ENCODE data around the gene AKR1C8.

DNA sequence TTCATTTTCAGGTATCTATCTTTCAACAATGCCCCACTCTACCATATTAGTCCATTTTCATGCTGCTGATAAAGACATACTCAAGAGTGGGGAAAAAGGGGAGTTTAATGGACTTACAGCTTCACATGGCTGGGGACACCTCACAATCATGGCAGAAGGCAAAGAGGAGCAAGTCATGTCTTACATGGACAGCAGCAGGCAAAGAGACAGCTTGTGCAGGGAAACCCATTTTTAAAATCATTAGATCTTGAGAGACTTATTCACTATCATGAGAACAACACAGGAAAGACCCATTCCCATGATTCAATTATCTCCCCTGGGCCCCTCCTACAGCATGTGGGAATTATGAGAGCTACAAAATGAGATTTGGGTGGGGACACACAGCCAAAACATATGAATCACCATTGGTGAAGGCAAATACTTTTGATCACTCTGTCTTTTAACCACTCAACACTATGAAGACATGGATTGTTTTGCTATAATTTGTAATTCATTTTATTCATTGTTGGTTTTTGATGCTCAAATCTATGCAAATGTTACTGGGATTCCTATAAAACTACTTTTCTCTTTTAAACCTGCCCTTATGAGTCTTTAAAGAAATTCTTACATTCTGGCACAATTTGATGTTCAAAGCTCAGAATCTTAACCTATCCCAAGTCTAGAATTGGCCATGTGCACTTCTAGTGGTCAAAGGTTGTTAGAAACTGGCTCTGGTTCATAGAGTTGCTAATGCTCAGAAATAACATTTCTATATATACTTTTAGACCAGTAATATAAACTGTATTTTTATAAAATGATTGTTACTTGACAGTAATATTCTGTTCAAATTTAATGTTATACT is 27.0 kb upstream of the AKR1C8 start:
- TF ChIP-seq POLR2A (IDR thresholded peaks at IDR 0.05; ENCODE audit: low read depth) (no peak), POLR2AphosphoS5 (IDR thresholded peaks at IDR 0.05) (no peak), EP300 (IDR thresholded peaks at IDR 0.05) (no peak)
- TF ChIP-seq, protein P1, sequence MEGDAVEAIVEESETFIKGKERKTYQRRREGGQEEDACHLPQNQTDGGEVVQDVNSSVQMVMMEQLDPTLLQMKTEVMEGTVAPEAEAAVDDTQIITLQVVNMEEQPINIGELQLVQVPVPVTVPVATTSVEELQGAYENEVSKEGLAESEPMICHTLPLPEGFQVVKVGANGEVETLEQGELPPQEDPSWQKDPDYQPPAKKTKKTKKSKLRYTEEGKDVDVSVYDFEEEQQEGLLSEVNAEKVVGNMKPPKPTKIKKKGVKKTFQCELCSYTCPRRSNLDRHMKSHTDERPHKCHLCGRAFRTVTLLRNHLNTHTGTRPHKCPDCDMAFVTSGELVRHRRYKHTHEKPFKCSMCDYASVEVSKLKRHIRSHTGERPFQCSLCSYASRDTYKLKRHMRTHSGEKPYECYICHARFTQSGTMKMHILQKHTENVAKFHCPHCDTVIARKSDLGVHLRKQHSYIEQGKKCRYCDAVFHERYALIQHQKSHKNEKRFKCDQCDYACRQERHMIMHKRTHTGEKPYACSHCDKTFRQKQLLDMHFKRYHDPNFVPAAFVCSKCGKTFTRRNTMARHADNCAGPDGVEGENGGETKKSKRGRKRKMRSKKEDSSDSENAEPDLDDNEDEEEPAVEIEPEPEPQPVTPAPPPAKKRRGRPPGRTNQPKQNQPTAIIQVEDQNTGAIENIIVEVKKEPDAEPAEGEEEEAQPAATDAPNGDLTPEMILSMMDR (IDR thresholded peaks at IDR 0.05): no peak
